GM12874 (cell line): ENCODE data around the gene DCLRE1B.

ENCODE experiments used
- CTCF ChIP-seq: IDR thresholded peaks from 2 replicates; pipeline ENCODE4 v1.5.1; 2011; ENCODE audit warnings: low read depth, mild to moderate bottlenecking, control low read depth, low read length, moderate library complexity; ENCODE audit not compliant: insufficient read depth

Gene DCLRE1B

GRCh38 chr1:113937146-113937545 is 32.0 kb downstream of the DCLRE1B start:
- no peak for TF ChIP-seq CTCF

- TF ChIP-seq CTCF = no peak
Observed at GRCh38 chr1:113938192-113938591, 33.1 kb downstream of the DCLRE1B start.

- no peak for TF ChIP-seq CTCF
Observed at GRCh38 chr1:113940365-113941244, 35.5 kb downstream of the DCLRE1B start.

- TF ChIP-seq CTCF = no peak
Observed at GRCh38 chr1:113941245-113941559, 36.1 kb downstream of the DCLRE1B start.

- no peak for TF ChIP-seq CTCF
Observed at GRCh38 chr1:113942527-113942926, 37.4 kb downstream of the DCLRE1B start.

- TF ChIP-seq CTCF = no peak
Observed at GRCh38 chr1:113943028-113943811, 38.1 kb downstream of the DCLRE1B start.

GRCh38 chr1:113945329-113945728 is 40.2 kb downstream of the DCLRE1B start:
- no peak for TF ChIP-seq CTCF
